Kidney epithelial cell (primary cell): ENCODE measurements around the gene ADSS2. TPM values are rescaled to one million over a fixed set of nuclear protein-coding genes. Genes with fewer than 3 reads are reported as not detected.
"Not testable (repeated sequence)": the region's sequence is repeated elsewhere in the genome, so short reads cannot be mapped to it uniquely, and the experiment has no call there.

Experiments
- DNase-seq: peaks from one replicate; pipeline ENCODE4 v3.0.0-alpha.2; 2010; ENCODE audit warnings: low read depth
- H3K27me3 ChIP-seq: 2 replicates; pipeline ENCODE4 v1.6.0; 2011; ENCODE audit warnings: low read length; ENCODE audit not compliant: control insufficient read depth, insufficient read depth
- H3K36me3 ChIP-seq: 2 replicates; pipeline ENCODE4 v1.5.1; 2011; ENCODE audit warnings: low read length; ENCODE audit not compliant: control insufficient read depth, insufficient read depth
- H3K4me3 ChIP-seq: 2 replicates; pipeline ENCODE4 v1.5.1; 2011; ENCODE audit warnings: low read depth, mild to moderate bottlenecking, control low read depth, low read length
- CTCF ChIP-seq: IDR thresholded peaks from 2 replicates; pipeline ENCODE4 v1.5.1; 2011; ENCODE audit warnings: mild to moderate bottlenecking, moderate library complexity, low read length, control low read depth, inconsistent platforms; ENCODE audit not compliant: insufficient read depth, poor library complexity, severe bottlenecking
- total RNA-seq: library from RNA; depleted of rRNA; stranded (reverse); fragments of >200 nt; gene quantifications from 2 replicates; pipeline ENCODE4 v1.2.3, GENCODE V29; 2015

The ADSS2 gene
- total RNA-seq, 1 donor from 2014 or later, result 42.4 TPM

DNA sequence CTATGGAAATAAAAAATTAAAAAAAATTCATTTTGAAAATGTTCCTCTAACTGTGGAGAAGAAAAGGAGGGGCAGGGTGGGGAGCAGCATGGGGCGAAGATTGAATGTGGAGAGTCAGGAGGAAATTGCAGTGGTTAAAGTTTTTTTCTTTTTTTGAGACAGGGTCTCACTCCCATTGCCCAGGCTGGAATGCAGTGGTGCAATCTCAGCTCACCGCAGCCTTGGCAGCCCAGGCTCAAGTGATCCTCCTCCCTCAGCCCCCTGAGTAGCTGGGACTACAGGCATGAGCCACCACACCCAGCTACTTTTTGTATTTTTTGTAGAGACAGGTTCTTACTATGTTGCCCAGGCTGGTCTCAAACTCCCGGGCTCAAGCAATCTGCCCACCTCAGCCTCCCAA lies 67.6 kb downstream of the ADSS2 start:
- Histone ChIP-seq H3K36me3 (no peaks in the 10 kb centered on the region), H3K4me3 (no peak overlapping the region), H3K27me3 (no peaks in the 10 kb centered on the region)
- no peak for DNase-seq
- no peak for TF ChIP-seq CTCF

- Histone ChIP-seq H3K36me3 (no peaks in the 10 kb centered on the region), H3K4me3 (no peak overlapping the region), H3K27me3 (no peaks in the 10 kb centered on the region)
- DNase-seq, result no peak
- TF ChIP-seq CTCF, result no peak
Measured at GRCh38 chr1:244383278-244383884, 68.3 kb downstream of the ADSS2 start.

DNA sequence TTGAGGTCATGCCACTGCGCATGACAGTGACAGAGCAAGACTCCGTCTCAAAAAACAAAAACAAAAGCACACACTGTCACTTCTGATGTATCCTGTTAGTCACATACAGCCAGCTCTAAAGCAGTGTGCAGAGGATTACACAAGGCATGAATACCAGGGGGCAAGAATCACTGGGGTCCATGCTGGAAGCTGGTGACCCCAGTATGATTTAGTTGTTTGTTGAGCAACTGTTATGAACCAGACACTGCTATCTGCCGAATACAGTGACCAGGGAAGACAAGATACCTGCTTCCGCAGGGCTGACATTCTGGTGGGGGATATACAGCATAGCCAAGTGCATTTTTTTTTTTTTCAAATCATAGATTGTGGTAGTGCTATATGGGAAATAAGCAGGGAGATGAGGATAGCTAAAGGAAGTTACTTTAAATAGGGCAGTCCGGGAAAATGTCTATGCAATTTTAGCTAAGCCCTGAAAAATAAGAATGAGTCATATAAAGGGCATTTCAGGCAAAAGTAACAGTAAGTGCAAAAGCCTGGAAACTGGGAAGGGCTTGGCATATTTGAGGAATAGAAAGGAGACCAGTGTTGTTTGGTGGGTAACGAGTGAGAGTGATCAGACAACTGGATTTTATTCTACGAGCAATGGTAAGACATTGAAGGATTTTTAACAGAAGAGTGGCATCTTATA lies 69.7 kb downstream of the ADSS2 start:
- DNase-seq, result no peak

DNA sequence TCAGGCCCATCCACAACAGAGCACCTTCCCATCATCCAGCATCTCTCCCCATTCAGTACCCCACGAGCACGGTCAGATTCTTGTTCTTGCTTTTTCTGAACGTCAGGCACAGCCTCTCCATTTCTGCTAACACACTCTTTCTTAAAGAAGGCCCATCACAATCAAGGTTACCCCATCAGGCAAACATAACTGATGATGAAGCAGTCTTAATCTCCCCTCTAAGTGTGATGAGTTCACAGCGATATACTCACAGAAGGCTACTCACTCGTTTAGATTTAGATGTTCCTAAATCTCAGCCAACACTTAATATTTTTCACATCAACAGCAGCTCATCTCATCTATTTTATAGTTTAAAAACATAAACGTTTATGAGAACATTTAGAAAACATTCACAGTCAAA lies 75.6 kb downstream of the ADSS2 start:
- no peak for TF ChIP-seq CTCF
- Histone ChIP-seq H3K36me3 (no peaks in the 10 kb centered on the region), H3K27me3 (no peaks in the 10 kb centered on the region), H3K4me3 (no peak overlapping the region)
- DNase-seq, result no peak

More for the DNA sequence above, 69.7 kb downstream of the ADSS2 start:
- no peaks in the 10 kb centered on the region for H3K27me3 ChIP-seq
- H3K36me3 ChIP-seq, result no peaks in the 10 kb centered on the region
- H3K4me3 ChIP-seq, result no peak overlapping the region
- TF ChIP-seq CTCF, result no peak

DNA sequence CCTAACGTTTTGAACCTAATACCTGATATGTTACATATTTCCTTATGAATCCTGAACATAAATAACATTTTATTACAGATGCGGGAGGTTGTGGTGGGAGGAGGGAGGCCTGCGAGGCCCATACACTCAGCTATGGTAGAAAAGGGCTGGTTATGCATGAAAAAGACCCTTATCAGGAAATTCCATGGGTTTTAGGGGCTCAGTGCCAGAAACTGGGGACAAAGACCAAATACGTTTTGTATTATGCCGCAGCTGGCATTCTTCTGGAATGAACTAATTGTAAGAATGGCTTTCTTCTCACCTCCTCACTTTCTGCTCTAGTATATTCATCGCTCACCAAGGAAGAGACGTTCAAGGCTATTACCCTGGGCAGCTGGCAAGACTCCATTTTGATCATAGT lies 76.7 kb downstream of the ADSS2 start:
- TF ChIP-seq CTCF, result no peak
- no peaks in the 10 kb centered on the region for H3K27me3 ChIP-seq
- DNase-seq, result no peak
- H3K36me3 ChIP-seq, result no peaks in the 10 kb centered on the region
- no peak overlapping the region for H3K4me3 ChIP-seq

DNA sequence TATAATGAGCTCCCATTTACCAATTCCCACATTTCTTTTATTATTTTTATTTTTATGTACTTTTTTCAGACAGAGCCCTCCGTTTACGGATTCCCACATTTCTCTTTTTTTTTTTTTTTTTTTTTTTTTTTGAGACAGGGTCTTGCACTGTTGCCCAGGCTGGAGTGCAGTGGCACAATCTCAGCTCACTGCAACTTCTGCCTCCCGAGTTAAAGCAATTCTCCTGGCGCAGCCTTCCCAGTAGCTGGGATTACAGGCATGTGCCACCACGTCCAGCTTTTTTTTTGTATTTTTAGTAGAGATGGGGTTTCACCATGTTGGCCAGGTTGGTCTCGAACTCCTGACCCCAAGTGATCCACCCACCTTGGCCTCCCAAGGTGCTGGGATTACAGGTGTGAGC lies 77.2 kb downstream of the ADSS2 start:
- not testable (repeated sequence) for DNase-seq, H3K4me3 ChIP-seq, H3K27me3 ChIP-seq, H3K36me3 ChIP-seq
